NCI-H1092 treated with DMSO at 0.1 percent for 48 hours (cell line): ENCODE data around the gene ADO.
A peak's percentile ranks its signal among the peaks of the same experiment; 100 is the strongest.
"Not testable (repeated sequence)": the region's sequence is repeated elsewhere in the genome, so short reads cannot be mapped to it uniquely, and the experiment has no call there.

Experiments used
- DNase-seq: peaks from one replicate; lab custom pipeline; 2025; lab: John Stamatoyannopoulos, UW

Gene ADO

DNA sequence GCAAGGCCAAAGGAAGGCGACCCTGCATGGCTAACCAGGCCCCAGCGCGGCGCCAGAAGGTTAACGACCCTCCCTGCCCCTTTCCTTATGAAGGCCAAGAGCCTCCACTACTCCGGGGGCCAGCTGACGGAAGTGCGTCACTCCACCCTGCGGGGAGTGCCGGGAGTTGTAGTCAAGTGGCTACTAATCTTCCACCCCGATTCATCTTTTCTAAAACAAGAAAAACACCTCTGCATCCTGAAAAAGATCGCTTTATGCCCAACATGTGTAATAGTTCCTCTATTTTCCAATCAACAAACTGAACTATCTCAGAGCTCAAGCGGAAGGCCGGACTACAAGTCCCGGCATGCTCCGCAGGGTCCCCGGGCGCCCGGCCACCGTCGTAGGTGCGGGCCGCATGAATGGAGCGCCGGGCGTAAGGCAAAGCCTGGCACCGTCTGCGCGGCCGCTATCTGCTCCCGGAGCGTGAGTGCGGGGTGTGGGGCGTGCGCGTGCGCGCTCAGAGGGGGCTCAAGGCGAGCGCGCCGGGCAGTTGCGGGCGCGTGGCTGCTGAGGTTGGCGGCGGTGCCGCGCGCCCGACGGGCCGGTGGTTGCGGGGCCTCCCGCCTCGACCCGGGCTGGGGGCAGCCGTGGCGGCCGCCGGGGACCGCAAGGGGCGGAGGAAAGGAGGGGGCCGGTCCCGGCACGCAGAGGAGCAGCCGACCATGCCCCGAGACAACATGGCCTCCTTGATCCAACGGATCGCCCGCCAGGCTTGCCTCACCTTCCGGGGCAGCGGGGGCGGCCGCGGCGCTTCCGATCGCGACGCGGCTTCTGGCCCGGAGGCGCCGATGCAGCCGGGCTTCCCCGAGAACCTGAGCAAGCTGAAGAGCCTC is at the start of gene ADO:
ADO (plus strand) TSS at position 365 of the 875 bp plus-strand sequence; CDS start at position 705, 340 bp downstream.
- peak; percentile 89 for DNase-seq

DNA sequence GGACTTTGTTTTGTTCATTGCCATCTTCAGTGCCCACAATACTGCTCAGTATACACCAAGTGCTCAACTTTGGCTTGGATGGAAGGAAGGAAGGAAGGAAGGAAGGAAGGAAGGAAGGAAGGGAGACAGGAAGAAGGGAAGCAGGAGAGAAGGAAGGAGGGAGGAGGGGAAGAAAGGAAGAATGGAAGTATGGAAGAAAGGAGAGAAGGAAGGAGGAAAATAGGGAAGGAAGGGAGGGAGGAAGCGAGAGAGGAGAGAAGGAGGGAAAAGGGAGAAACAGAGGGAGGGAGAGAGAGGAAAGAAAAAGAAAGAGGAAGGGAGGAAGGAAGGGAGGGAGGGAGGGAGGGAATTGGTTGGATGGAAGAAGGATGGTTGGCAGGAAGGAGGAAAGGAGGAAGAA is 49.6 kb upstream of the ADO start:
- no peak for DNase-seq

GRCh38 chr10:62755662-62756653 is 48.6 kb upstream of the ADO start:
- DNase-seq: no peak

- no peak for DNase-seq
Observed at GRCh38 chr10:62759599-62760175, 44.8 kb upstream of the ADO start.

GRCh38 chr10:62760401-62760800 is 44.1 kb upstream of the ADO start:
- no peak for DNase-seq

DNA sequence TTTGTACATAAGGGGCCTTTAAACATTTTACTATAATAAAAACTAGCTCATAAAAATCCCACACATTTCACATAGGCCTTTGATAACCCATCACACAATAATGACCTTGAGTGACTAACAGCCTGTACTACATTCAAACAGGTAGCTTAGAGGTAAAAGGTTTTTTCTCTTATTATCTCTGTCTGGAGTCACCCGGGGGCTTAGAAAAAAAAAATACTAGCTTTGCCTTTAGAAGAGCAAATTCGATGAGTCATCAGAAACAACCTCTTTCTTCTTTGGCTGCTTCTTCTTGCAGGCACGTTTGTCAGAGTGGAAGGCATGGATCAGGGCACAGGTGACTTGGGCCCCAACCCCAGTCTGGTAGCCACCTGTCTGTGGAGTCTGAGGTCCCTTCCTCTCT is 43.4 kb upstream of the ADO start:
- no peak for DNase-seq

DNA sequence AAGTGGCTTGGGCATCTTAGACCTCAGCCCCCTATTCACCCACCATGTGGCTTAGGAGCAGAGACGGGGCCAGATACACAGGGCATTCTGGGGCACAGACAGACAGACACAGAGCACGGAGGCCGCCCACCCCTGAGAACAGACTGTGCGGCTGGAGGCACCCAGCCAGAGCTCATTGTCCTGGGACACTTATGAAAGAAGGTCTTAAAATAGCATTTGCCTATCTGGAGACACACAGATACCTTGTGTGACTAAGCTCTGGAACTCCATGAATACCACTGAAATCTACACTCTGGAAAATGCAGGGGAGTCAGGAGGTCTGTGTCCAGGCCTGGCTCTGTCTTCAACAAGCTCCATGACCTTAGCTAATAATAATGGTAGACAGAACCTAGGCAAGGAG is 41.4 kb upstream of the ADO start:
- DNase-seq: no peak

DNA sequence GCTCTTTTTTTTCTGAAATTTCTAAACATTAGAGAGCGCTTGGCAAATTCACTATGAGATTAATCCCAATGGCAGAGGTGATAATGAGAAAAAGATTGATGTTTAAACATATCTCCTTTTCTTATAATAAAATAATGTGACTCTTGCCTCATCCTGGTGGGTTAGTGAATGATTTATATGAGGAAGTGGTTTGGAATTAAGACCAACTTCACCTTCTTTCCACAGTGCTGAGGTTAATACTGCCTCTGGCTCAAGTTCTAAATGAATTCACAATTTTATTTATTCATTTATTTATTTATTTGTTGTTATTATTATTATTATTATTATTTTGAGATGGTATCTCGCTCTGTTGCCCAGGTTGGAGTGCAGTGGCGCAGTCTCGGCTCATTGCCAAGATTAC is 40.5 kb upstream of the ADO start:
- DNase-seq: no peak

GRCh38 chr10:62765726-62766125 is 38.8 kb upstream of the ADO start:
- no peak for DNase-seq

DNA sequence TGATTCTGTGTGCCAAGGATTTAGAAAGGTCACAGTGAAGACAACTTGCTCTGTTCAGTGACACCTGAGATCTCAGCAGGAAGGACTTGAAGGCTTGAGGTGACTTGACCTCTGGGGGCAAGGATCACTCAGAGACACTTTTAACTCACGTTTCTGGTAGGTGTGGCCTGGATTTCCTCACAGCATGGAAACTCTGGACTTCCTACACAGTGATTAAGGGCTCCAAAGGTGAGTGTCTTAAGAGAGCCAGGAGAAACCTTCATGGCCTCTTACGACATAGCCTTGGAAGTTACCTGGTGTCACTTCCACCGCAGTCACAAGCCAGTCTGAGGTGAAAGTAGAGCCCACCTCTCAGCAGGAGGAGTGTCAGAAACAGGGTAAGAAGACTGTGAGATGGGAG is 38.1 kb upstream of the ADO start:
- no peak for DNase-seq

- no peak for DNase-seq
Observed at GRCh38 chr10:62769574-62770242, 34.8 kb upstream of the ADO start.

DNA sequence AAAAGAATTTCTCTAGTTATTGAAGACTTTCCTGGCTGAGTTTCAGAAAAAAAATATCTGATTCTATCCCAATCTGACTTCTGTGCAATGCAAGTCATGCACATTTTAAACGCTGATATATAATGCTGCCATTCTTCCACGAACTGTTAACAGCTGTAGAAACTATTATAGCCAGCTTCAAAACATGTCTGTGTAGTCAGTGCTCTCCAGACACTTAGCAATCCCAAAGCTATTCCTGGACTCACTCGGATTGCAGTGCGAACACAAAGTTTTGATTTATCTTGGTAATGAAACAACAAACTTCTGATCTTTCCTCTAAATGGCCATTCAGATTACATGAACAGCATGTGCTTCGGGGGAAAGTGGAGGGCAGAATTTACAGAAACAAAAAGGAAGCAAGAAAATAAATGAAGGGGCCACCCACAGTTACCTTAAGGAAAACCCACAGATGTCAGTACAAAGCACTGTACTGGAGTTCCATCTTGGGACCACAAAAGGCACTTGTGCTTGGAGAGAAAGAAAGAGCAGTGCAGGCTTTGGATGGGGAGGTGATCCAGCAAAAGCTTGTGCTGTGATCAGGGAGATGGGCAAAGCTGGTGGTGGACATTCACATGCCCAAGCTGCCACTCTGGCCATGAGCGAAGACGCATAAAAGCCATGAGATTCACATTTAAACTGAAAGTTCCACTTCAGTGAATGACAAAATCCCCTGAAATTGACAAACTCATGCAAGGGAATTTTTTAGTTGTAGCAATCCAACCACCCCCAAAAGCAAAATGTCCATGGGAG is 32.1 kb upstream of the ADO start:
- no peak for DNase-seq

DNA sequence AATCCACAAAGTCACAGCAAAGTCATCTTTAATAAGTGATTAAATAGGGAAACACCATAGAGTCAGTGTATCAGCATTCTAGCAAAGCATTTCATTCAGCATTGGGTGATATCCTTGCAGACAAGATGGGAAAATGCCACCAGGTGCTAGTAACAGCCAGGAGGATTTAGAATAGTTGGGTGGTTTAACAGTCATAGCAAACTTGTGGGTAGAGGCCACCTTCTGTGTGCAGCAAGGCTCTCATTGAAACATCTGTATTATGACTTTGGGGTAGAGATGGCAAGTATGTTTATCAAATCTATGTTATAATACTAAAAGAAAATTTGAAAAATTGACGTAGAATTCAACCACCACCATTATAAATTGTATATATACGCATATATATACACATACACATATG is 26.4 kb upstream of the ADO start:
- DNase-seq: no peak

- DNase-seq: no peak
Observed at GRCh38 chr10:62779487-62780248, 24.9 kb upstream of the ADO start.

- not testable (repeated sequence) for DNase-seq
Observed at GRCh38 chr10:62784537-62784936, 20.0 kb upstream of the ADO start.

- DNase-seq: not testable (repeated sequence)
Observed at GRCh38 chr10:62788285-62788684, 16.2 kb upstream of the ADO start.

DNA sequence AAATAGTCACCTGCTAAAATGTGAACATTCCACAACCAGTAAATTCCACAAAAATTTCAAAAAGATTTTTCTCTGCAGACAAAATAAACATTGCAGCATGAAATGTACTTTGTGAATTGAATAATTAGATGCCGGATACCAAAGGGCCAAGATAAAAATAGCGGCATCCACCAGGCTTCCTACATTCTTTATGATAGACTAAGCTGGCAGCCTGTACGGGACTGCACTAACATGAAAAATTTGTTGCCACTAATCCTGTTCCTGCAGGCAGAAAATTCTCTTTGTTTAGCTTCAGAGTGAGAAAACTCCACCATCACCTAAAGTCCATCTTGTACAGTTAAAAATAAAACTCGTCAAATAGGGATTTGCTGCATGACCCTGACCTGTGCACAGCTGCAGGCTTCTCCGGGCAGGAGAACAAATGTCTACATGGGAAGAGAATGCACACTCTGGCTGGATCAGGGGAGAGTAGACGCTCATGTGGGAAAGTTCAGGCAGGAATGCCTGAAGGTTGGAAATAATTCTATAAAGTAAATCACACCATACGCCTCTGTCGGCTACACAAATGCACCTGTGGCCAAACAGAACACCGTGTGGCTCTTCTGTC is 15.6 kb upstream of the ADO start:
- no peak for DNase-seq

- DNase-seq: no peak
Observed at GRCh38 chr10:62790019-62790555, 14.4 kb upstream of the ADO start.

- no peak for DNase-seq
Observed at GRCh38 chr10:62790571-62790970, 13.9 kb upstream of the ADO start.

- no peak for DNase-seq
Observed at GRCh38 chr10:62792261-62792660, 12.3 kb upstream of the ADO start.
